K562 treated with DMSO at 1 percent for 4 hours (cell line): ENCODE measurements around the gene OGDH. TPM values are rescaled to one million over a fixed set of nuclear protein-coding genes. Genes with fewer than 3 reads are reported as not detected.

Experiments
- total RNA-seq: library from RNA; unstranded; fragments of 300-600 nt; gene quantifications from 2 replicates; pipeline ENCODE4 v1.2.3, GENCODE V29; 2022; ENCODE audit not compliant: insufficient read depth

OGDH gene
- total RNA-seq: 84.4 and 88.1 TPM in 2 replicates

DNA sequence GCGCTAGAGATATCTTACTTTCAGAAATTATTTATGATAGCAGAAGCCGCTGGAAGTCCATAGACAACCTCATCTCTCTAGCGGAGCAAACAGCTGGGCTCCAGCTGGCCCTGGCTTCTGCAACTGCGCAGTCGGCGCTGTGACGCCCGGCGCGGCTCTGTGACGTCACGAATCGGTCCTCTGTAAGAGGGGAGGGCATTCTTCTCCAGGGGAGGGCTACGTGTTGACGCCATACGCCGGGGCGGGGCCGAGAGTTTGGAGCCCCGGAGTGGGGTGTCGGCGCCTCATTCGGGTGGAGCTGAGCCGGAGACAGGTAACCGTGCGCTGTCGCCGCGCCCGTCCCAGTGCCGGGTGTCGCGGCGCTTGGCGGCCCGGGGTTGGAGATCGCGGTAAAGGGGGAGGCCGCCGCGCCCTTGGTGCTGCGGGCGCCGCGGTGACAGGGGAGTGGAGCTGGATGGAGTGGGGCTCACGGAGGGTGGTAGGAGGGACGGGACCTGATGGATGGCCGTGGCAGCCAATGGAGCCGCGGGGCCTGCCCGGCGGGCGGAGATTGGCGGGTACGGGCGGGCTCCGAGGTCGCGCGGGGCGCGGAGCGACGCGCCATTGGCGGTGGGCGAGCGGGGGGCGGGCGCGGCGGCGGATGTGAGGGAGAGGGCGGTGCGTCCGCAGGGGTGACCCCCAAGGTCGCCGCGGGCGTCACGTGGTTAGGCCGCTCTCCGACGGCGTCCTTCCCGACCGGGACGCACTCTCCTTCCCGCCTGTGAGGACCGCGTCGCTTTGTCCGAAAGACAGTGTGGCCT is at the start of gene OGDH:
TSS of gene OGDH (plus strand) at position 287 of the 800 bp plus-strand sequence. CDS start 17,717 bp downstream, outside the sequence.

DNA sequence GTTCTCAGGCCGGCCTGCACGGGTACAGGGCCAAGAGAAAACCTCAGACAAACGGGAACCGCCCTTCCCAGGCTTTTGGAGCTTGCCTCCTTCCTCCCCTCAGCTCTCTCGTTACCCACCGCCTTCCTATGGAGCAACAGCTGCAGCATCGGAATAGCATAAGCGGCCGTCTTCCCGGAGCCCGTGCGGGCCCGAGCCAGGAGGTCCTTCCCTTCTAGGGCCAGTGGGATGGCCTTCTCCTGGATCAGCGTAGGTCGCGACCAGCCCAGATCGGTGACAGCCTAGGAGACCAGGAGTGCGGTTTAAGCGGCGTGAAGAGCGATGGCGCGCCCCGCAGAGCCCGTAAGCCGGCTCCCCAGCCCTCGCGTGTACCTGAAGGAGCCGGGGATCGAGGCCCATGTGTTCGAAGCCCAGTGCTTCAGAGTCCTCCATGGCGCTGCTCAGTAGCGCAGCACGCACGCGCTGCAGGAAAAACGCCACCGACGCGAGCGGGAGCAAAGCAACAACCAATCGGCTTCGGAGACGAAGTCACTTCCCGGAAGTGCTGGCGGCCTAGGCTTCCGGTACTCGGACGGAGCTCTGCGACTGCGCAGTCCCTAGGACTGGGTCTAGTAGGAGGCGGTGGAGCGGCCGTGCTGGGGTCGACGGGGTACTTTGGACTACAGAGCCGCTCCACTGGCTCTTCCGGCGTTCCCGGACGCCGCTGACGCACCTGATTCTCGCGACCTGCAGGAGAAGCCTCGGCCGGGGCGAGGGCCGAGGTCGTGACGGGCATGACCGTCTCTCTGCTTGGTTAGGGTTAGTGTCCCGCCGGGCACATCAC is 32.8 kb upstream of the OGDH start, which contains the start of gene DDX56:
TSS of gene DDX56 (minus strand) at position 445 of the 823 bp plus-strand sequence. CDS start at position 432, 13 bp downstream.

DNA sequence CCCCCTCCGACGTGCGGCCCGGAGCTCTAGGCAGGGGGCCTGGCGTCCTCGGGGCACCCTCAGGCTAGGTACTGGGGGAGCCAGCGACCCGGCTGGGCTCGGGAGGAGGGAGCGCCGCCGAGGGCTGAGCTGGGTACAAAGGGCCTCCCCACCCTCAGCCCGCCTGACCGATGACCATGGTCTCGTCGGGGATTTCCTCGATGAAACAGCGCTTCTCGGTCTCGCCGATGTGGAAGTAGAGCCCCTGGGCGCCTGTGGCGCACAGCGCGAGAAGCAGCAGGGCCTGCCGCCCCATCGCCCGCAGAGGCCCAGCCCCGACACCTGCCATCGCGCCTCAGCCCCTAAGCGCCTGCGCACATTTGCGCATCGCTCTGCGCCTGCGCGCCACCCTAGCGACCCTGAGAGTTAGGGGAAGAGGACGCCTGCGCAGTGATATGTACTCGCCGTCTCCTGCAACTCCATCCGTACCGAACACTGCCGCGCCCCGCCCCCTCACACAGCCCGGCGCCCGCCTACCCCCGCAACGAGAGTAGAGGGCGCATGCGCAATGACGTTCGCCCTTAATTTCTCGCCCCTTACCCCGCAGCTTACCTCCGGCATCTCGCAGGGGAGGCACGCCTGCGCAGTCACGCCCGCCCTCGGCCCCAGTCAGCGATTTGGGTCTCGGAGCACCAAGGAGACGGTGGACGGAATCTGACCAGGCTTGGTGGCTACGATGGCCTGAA is 24.4 kb upstream of the OGDH start, which contains the start of gene TMED4:
TSS of gene TMED4 (minus strand) at position 353 of the 725 bp plus-strand sequence. CDS start at position 328, 25 bp downstream.

DNA sequence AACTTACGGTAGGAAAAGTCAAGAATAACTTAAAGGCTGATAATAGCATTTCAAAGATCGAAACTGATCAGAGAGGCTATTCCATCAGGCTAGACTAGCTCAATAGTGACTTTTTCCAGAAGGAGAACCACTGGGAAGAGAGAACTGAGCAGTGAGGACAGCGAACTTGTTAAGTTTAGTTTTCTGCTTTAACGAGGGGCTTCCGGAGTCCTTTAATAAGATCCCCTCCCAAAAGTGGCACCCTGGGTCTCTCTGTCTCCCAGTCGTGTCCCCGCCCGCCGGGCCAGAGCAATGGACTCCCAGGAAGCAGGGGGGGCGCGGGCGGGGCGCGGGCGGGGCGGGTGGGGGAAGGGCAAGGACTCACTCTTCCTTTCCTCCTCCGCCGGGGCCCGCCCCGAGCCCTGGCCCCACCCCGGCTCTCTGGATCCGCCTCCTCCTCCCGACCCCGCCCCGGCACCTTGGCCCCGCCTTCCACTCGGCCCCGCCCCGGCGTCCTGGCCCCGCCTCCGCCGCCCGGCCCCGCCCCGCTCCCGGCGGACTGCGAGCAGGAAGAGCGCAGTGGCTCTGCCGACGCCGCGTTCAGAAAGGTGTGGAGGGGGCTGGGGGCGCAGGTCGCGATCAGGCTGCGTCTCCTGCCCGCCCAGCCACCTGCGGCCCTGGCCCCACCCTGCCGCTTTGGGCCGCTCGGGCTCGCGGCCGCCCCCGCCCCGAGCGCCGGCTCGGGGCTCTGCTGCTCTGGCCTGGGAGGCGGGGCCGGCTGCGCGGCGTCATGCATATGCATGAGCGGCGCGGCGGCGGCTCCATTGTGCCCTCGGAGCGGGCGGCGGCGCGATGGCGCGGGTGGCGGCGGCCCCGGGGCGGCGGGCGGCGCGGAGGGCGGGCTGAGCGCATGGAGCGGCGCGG is 141.9 kb downstream of the OGDH start, which contains the start of gene ZMIZ2:
TSS of gene ZMIZ2 (plus strand) at position 803 of the 903 bp plus-strand sequence. CDS start 7,403 bp downstream, outside the sequence.

Other genes with a start within 250 kb of the OGDH start
- gene NUDCD3, start 116.0 kb upstream of the OGDH start, total RNA-seq: 17.6 and 17.9 TPM in 2 replicates
- 0.19 TPM in 1 of 2 replicates, not detected in the other for gene NPC1L1, start 65.3 kb upstream of the OGDH start, total RNA-seq
- 57.7 and 58.1 TPM in 2 replicates for gene DDX56, start 32.7 kb upstream of the OGDH start, total RNA-seq
- gene TMED4, start 24.4 kb upstream of the OGDH start, total RNA-seq: 56.1 and 62.5 TPM in 2 replicates
- 10.5 and 17.3 TPM in 2 replicates for gene ZMIZ2, start 142.2 kb downstream of the OGDH start, total RNA-seq
- gene PPIA, start 190.1 kb downstream of the OGDH start, total RNA-seq: 1,560 and 1,620 TPM in 2 replicates
- 263 and 275 TPM in 2 replicates for gene H2AZ2, start 241.5 kb downstream of the OGDH start, total RNA-seq